Lower leg skin (tissue), 3 donors: Measurements from ENCODE around the gene KLHL7.

Experiments
- CTCF ChIP-seq, 3 donors: fragments of 450-650 bp; IDR thresholded peaks; one replicate each; pipeline ENCODE4 v1.5.1; 2016; ENCODE audit warnings: antibody characterized with exemption in 3 of 3, mild to moderate bottlenecking in 3 of 3, moderate library complexity in 2 of 3
- POLR2A ChIP-seq, 2 donors: fragments of 450-650 bp; IDR thresholded peaks; one replicate each; pipeline ENCODE4 v1.6.1; 2016 to 2017; ENCODE audit warnings: antibody characterized with exemption in 2 of 2, mild to moderate bottlenecking in 1 of 2, moderate library complexity in 1 of 2

- TF ChIP-seq CTCF (IDR thresholded peaks at IDR 0.05) (no peak), POLR2A (IDR thresholded peaks at IDR 0.05) (no peak)
Measured at GRCh38 chr7:23100697-23101096, 4.9 kb upstream of the KLHL7 start.
